K562 (cell line): ENCODE data around the gene DUS3L. TPM values are rescaled to one million over a fixed set of nuclear protein-coding genes. Genes with fewer than 3 reads are reported as not detected.
A peak's percentile ranks its signal among the peaks of the same experiment; 100 is the strongest.

Experiments used
- ATAC-seq: fragments of 200-7000 bp; cut with Tn5 transposase; 3 replicates; pipeline ENCODE4 v1.9.1; 2020; ENCODE audit warnings: moderate library complexity
- BruUV-seq: library from RNA; stranded (reverse); fragments of 400-500 nt; replicated peaks from 2 replicates; lab custom pipeline; 2021; lab: Mats Ljungman, UMichigan
- CTCF ChIA-PET: fragments of 300-600 bp; formaldehyde crosslinking; extraction: SDS; loops from one replicate; lab custom pipeline; 2021; ENCODE audit warnings: low intra/inter-chr PET ratio; lab: Yijun Ruan, JAX
- POLR2A ChIA-PET: fragments of 300-600, 350-650 bp; sonication (Branson Sonifier 250); formaldehyde crosslinking; extraction: SDS; loops from one replicate; lab custom pipeline; 2021; ENCODE audit warnings: antibody characterized with exemption, inconsistent platforms; lab: Yijun Ruan, JAX
- DNase-seq, 4 experiments: peaks; one replicate each; pipeline versions ENCODE4 v3.0.0 to v3.0.0-alpha.2; 2011 to 2018; ENCODE audit warnings: low spot score in 3 of 4, mixed read lengths in 3 of 4; ENCODE audit errors: extremely low read depth in 1 of 4
- FAIRE-seq: peaks from 2 replicates; lab custom pipeline; 2011; peaks lifted over from hg19 to GRCh38; lab: Jason Lieb, UNC
- H2AFZ ChIP-seq: 2 replicates; pipeline ENCODE4 v1.6.0; 2011; ENCODE audit warnings: low read depth, low read length, control low read depth, inconsistent platforms
- H3K27ac ChIP-seq: fragments of 200-600 bp; 3 replicates; pipeline ENCODE4 v1.8.0; 2011; ENCODE audit warnings: low read depth, mild to moderate bottlenecking, control low read depth, inconsistent platforms, low read length, moderate library complexity, mixed read lengths; ENCODE audit errors: extremely low read depth
- H3K27me3 ChIP-seq, 2 experiments: fragments of 300-600 bp in 1 of 2; 2 replicates in 1 of 2; 3 replicates in 1 of 2; pipeline versions ENCODE4 v1.6.0 to v1.8.0; 2011; ENCODE audit warnings: inconsistent platforms in 2 of 2, low read length in 2 of 2, mild to moderate bottlenecking in 1 of 2, mixed read lengths in 1 of 2, moderate library complexity in 1 of 2; ENCODE audit not compliant: control insufficient read depth in 2 of 2, insufficient read depth in 2 of 2
- H3K36me3 ChIP-seq: fragments of 300-600 bp; 3 replicates; pipeline ENCODE4 v1.8.0; 2011; ENCODE audit warnings: mild to moderate bottlenecking, low read length, inconsistent platforms; ENCODE audit not compliant: control insufficient read depth, insufficient read depth
- H3K4me1 ChIP-seq, 2 experiments: fragments of 200-600 bp in 1 of 2; replicated peaks in 1 of 2; 2 replicates in 1 of 2; 3 replicates in 1 of 2; pipeline versions ENCODE4 v1.5.1 to v1.8.0; 2011; ENCODE audit warnings: inconsistent platforms in 2 of 2, low read length in 2 of 2, mild to moderate bottlenecking in 1 of 2, mixed read lengths in 1 of 2, moderate library complexity in 1 of 2; ENCODE audit not compliant: control insufficient read depth in 2 of 2, insufficient read depth in 2 of 2
- H3K4me2 ChIP-seq: 2 replicates; pipeline ENCODE4 v1.6.1; 2011; ENCODE audit warnings: low read length, control low read depth, inconsistent platforms, mixed read lengths; ENCODE audit not compliant: insufficient read depth
- H3K4me3 ChIP-seq: fragments of 200-600 bp; sonication (generic), shearing (Covaris generic); 2 replicates; pipeline ENCODE4 v1.5.1; 2016; ENCODE audit warnings: control low read depth, inconsistent platforms
- H3K79me2 ChIP-seq: fragments of 200-600 bp; 3 replicates; pipeline ENCODE4 v1.8.0; 2011; ENCODE audit warnings: low read length, inconsistent platforms; ENCODE audit not compliant: control insufficient read depth, insufficient read depth
- H3K9ac ChIP-seq, 2 experiments: 2 replicates each; pipeline versions ENCODE4 v1.6.0 to v1.6.1; 2011; ENCODE audit warnings: low read depth in 2 of 2, low read length in 2 of 2, control low read depth in 1 of 2, inconsistent platforms in 1 of 2, mild to moderate bottlenecking in 1 of 2, mixed read lengths in 1 of 2; ENCODE audit not compliant: insufficient read depth in 1 of 2
- H3K9me1 ChIP-seq: one replicate; pipeline ENCODE4 v1.6.0; 2011; ENCODE audit warnings: inconsistent platforms, mild to moderate bottlenecking, low read length, moderate library complexity; ENCODE audit not compliant: control insufficient read depth, insufficient read depth
- H3K9me3 ChIP-seq: replicated peaks from 2 replicates; pipeline ENCODE4 v1.5.1; 2011; ENCODE audit warnings: low read depth, low read length, inconsistent platforms; ENCODE audit not compliant: control insufficient read depth, insufficient read depth
- H4K20me1 ChIP-seq: replicated peaks from 2 replicates; pipeline ENCODE4 v1.6.1; 2011; ENCODE audit warnings: low read length, inconsistent platforms, mixed read lengths; ENCODE audit not compliant: control insufficient read depth, insufficient read depth
- EHMT2 ChIP-seq: fragments of 450-650 bp; IDR thresholded peaks from 2 replicates; pipeline ENCODE4 v1.6.1; 2018; ENCODE audit warnings: antibody characterized with exemption
- NFATC3 ChIP-seq: fragments of 450-650 bp; IDR thresholded peaks from 2 replicates; pipeline ENCODE4 v1.6.1; 2017; ENCODE audit warnings: mild to moderate bottlenecking
- NFIC ChIP-seq: fragments of 450-650 bp; IDR thresholded peaks from 2 replicates; pipeline ENCODE4 v1.6.1; 2017; ENCODE audit warnings: mild to moderate bottlenecking, inconsistent platforms
- NRF1 ChIP-seq, 2 experiments: fragments of 450-650 bp; IDR thresholded peaks in 1 of 2; conservative IDR thresholded peaks in 1 of 2; 2 replicates each; pipeline ENCODE4 v1.6.1; 2014; ENCODE audit warnings: mild to moderate bottlenecking in 2 of 2
- SLC30A9 ChIP-seq: fragments of 250-450 bp; sonication (Bioruptor Pico); IDR thresholded peaks from 2 replicates; pipeline ENCODE4 v1.8.0; 2022; ENCODE audit warnings: mild to moderate bottlenecking, moderate library complexity
- ZNF695 ChIP-seq: fragments of 450-650 bp; formaldehyde crosslinking; IDR thresholded peaks from 2 replicates; pipeline ENCODE4 v1.4.0; 2020; ENCODE audit warnings: mild to moderate bottlenecking, moderate library complexity
- WGBS: fragments of 100-300 bp; shearing (Covaris generic); methylation state at CpG from one replicate; pipeline ENCODE4 v1.1.6; 2016; ENCODE audit warnings: low coverage, mixed read lengths; ENCODE audit not compliant: insufficient coverage; ENCODE audit errors: missing lambda C conversion rate; 5-methylcytosine and 5-hydroxymethylcytosine counted together
- in situ Hi-C: fragments of 300-500 bp; cut with MboI; formaldehyde crosslinking; loops from 4 replicates; pipeline ENCODE4 v1.15.0; 2018; ENCODE audit warnings: inconsistent platforms, mixed read lengths
- intact Hi-C: fragments of 100-400 bp; cut with micrococcal nuclease; formaldehyde crosslinking; loops from 2 replicates; pipeline ENCODE4 v1.14.2; 2022
- polyA plus RNA-seq, 8 experiments: library from polyadenylated mRNA; depleted of rRNA in 4 of 8; stranded (reverse) in 5 of 8; unstranded in 3 of 8; fragments of >200 nt; fragmentation: Nextera tagmentation in 2 of 8; fragmentation: Illumina TruSeq in 1 of 8; extraction: Ambion mirVana in 2 of 8; extraction: Trizol in 1 of 8; gene quantifications; 2 replicates each; pipeline versions ENCODE4 v1.2.1 to v1.2.3, GENCODE V29; 2011 to 2014; ENCODE audit warnings: inconsistent platforms in 1 of 8, missing spikeins in 1 of 8
- total RNA-seq, 7 experiments: library from RNA; depleted of rRNA in 6 of 7; stranded (reverse); fragments of >200 nt in 6 of 7; fragmentation: Illumina TruSeq in 2 of 7; extraction: Trizol in 2 of 7; gene quantifications; 2 replicates each; pipeline versions ENCODE4 v1.2.1 to v1.2.3, GENCODE V29; 2011 to 2021; ENCODE audit warnings: low replicate concordance in 1 of 7

The DUS3L gene
- total and polyA plus RNA-seq, 9 of the 15 experiments (the other 6 are each of a cell fraction or from before 2014, with no cell fraction given), result 1.7 to 102 (median 77.5) TPM

DNA sequence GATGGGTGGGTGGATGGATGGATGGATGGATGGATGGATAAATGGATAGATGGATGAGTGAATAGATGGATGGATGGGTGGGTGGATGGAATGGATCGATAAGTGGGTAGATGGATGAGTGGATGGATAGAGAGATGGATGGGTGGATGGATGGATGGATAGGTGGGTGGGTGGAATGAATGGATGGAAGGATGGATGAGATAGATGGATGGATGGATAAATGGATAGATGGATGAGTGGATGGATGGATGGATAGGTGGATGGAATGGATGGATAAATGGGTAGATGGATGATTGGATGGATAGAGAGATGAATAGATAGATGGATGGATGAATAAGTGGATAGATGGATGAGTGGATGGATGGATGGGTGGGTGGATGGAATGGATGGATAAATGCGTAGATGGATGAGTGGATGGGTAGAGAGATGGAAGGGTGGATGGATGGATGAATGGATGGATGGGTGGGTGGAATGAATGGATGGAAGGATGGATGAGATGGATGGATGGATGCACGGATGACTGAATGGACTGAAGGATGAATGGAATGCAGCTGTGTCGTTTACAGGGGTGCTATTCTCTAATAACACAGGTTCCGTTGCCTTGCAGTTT is 28.2 kb downstream of the DUS3L start:
- 0% methylated on average over 5 of the region's 5 CpGs for WGBS
- no peak for ATAC-seq
- no TSS peak for BruUV-seq
- FAIRE-seq, result no peak
- no peak overlapping the region for H3K4me2 ChIP-seq
- H4K20me1 ChIP-seq, result no peaks in the 10 kb centered on the region
- ChIA-PET CTCF (no interaction called here), POLR2A (no interaction called here)
- no peak overlapping the region for H2AFZ ChIP-seq
- H3K4me1 ChIP-seq, result no peaks in the 10 kb centered on the region; a peak in 1 of 5 replicates
- no peak for DNase-seq
- H3K9me3 ChIP-seq, result no peaks in the 10 kb centered on the region
- TF ChIP-seq NFATC3 (no peak), EHMT2 (0 out of 2 replicates have a peak, but pooled peaks have one; percentile 46), SLC30A9 (CRISPR knock-in tag) (no peak)
- no peak overlapping the region for H3K9ac ChIP-seq
- no peaks in the 10 kb centered on the region for H3K79me2 ChIP-seq
- in situ Hi-C loops (no loop called here), intact Hi-C loops (no loop called here)
- H3K36me3 ChIP-seq, result no peaks in the 10 kb centered on the region
- H3K4me3 ChIP-seq, result no peak overlapping the region
- H3K27me3 ChIP-seq, result peaks cover 14 to 20% of the 10 kb centered on the region in 2 experiments
- no peak overlapping the region for H3K27ac ChIP-seq
- H3K9me1 ChIP-seq, result no peaks in the 10 kb centered on the region

GRCh38 chr19:5753743-5754142 is 37.2 kb downstream of the DUS3L start:
- ChIA-PET POLR2A (interaction anchor here (0.7 kb wide), 1 partner anchor 35 kb away, joined by 3 read pairs; no protein-coding TSS in a partner anchor), CTCF (no interaction called here)
- Histone ChIP-seq H3K4me1 (no peaks in the 10 kb centered on the region; a peak in 1 of 5 replicates), H3K27me3 (peaks cover 12 to 29% of the 10 kb centered on the region in 2 experiments; a peak in 3 of 5 replicates), H3K79me2 (no peaks in the 10 kb centered on the region), H3K9me3 (no peaks in the 10 kb centered on the region), H2AFZ (no peak overlapping the region), H3K9me1 (no peaks in the 10 kb centered on the region), H4K20me1 (no peaks in the 10 kb centered on the region), H3K4me2 (no peak overlapping the region), H3K9ac (no peak overlapping the region), H3K36me3 (no peaks in the 10 kb centered on the region), H3K27ac (no peak overlapping the region), H3K4me3 (no peak overlapping the region)
- no peak for TF ChIP-seq ZNF695 (CRISPR knock-in tag)
- TF ChIP-seq NRF1 (conservative IDR thresholded peaks at IDR 0.05 in 1 of 2, IDR thresholded peaks at IDR 0.05 in 1 of 2), result peak; percentile 71 to 74
- TF ChIP-seq NFIC, result peak; percentile 59
- intact Hi-C loops, result no loop called here
- BruUV-seq, result no TSS peak
- no peak for FAIRE-seq
- ATAC-seq, result no peak
- WGBS, result 10% methylated on average over 5 of the region's 6 CpGs
- in situ Hi-C loops, result no loop called here
- DNase-seq, result no peak
